Caco-2 (cell line): ENCODE data around the gene NPAS2. TPM values are rescaled to one million over a fixed set of nuclear protein-coding genes. Genes with fewer than 3 reads are reported as not detected.

Source experiments
- BruUV-seq: library from RNA; stranded (reverse); fragments of 400-500 nt; replicated peaks from 2 replicates; lab custom pipeline; 2021; lab: Mats Ljungman, UMichigan
- CTCF ChIA-PET: fragments of 300-600 bp; sonication (Branson Sonifier 250); formaldehyde crosslinking; loops from one replicate; lab custom pipeline; 2022; ENCODE audit warnings: antibody characterized with exemption; lab: Charles Lee
- POLR2A ChIA-PET: fragments of 300-600 bp; sonication (Branson Sonifier 250); formaldehyde crosslinking; loops from one replicate; lab custom pipeline; 2022; ENCODE audit warnings: antibody characterized with exemption; lab: Charles Lee
- DNase-seq, 2 experiments: peaks; one replicate each; pipeline versions ENCODE4 v3.0.0 to v3.0.0-alpha.2; 2020 to 2022
- H3K27me3 ChIP-seq: replicated peaks from 2 replicates; pipeline ENCODE4 v1.6.0; 2011; ENCODE audit warnings: low read length; ENCODE audit not compliant: control insufficient read depth, insufficient read depth
- H3K36me3 ChIP-seq: 2 replicates; pipeline ENCODE4 v1.5.1; 2011; ENCODE audit warnings: low read length; ENCODE audit not compliant: control insufficient read depth, insufficient read depth
- H3K4me1 ChIP-seq: fragments of 250-450 bp; sonication (Bioruptor Pico); 2 replicates; pipeline ENCODE4 v1.5.1; 2020; ENCODE audit warnings: mild to moderate bottlenecking
- H3K4me3 ChIP-seq: 2 replicates; pipeline ENCODE4 v1.5.1; 2011; ENCODE audit warnings: low read depth, mild to moderate bottlenecking, control low read depth, low read length
- H3K9me3 ChIP-seq: fragments of 250-450 bp; sonication (Bioruptor Pico); 2 replicates; pipeline ENCODE4 v1.5.1; 2020; ENCODE audit warnings: mild to moderate bottlenecking, moderate library complexity
- H3K27ac Mint-ChIP-seq: one replicate; pipeline ENCODE4 v1.8.0; 2022; ENCODE audit warnings: mixed read lengths; ENCODE audit not compliant: unreplicated experiment
- H3K27me3 Mint-ChIP-seq: one replicate; pipeline ENCODE4 v1.8.0; 2022; ENCODE audit warnings: mixed read lengths; ENCODE audit not compliant: insufficient read depth, unreplicated experiment
- H3K36me3 Mint-ChIP-seq: one replicate; pipeline ENCODE4 v1.8.0; 2022; ENCODE audit warnings: mild to moderate bottlenecking, mixed read lengths; ENCODE audit not compliant: insufficient read depth, unreplicated experiment
- H3K4me1 Mint-ChIP-seq: one replicate; pipeline ENCODE4 v1.8.0; 2022; ENCODE audit warnings: low read depth, mixed read lengths; ENCODE audit not compliant: unreplicated experiment
- H3K4me3 Mint-ChIP-seq: one replicate; pipeline ENCODE4 v1.8.0; 2022; ENCODE audit warnings: mild to moderate bottlenecking, moderate library complexity, mixed read lengths; ENCODE audit not compliant: unreplicated experiment
- H3K9me3 Mint-ChIP-seq: one replicate; pipeline ENCODE4 v1.8.0; 2022; ENCODE audit warnings: mixed read lengths; ENCODE audit not compliant: unreplicated experiment
- intact Hi-C: fragments of 100-400 bp; cut with micrococcal nuclease; formaldehyde crosslinking; loops from one replicate; pipeline ENCODE4 v1.10.0; 2022; ENCODE audit not compliant: unreplicated experiment
- total RNA-seq: library from RNA; stranded (reverse); gene quantifications from 2 replicates; pipeline ENCODE4 v1.2.3, GENCODE V29; 2022
- TF ChIP-seq, protein P1 (sequence below), 2 experiments: fragments of 200-600 bp in 1 of 2; IDR thresholded peaks; 1 replicate in 1 of 2; 2 replicates in 1 of 2; pipeline versions ENCODE4 v1.5.1 to v1.8.0; 2011 to 2022; ENCODE audit warnings: antibody characterized with exemption in 1 of 2, control low read depth in 1 of 2, inconsistent platforms in 1 of 2, low read depth in 1 of 2, low read length in 1 of 2, mild to moderate bottlenecking in 1 of 2, moderate library complexity in 1 of 2; ENCODE audit not compliant: insufficient read depth in 1 of 2, severe bottlenecking in 1 of 2, unreplicated experiment in 1 of 2

The NPAS2 gene
- total RNA-seq, 1 experiment from 2014 or later, result 2.8 TPM

GRCh38 chr2:100796499-100797100 lies 23.3 kb upstream of the NPAS2 start:
- Mint-ChIP-seq H3K4me3 (no peak overlapping the region), H3K27me3 (peaks cover 4% of the 10 kb centered on the region), H3K9me3 (no peaks in the 10 kb centered on the region), H3K27ac (no peak overlapping the region), H3K36me3 (peaks cover 11% of the 10 kb centered on the region), H3K4me1 (no peaks in the 10 kb centered on the region)
- no peaks in the 10 kb centered on the region for H3K9me3 ChIP-seq
- H3K27me3 ChIP-seq, result no peaks in the 10 kb centered on the region
- H3K4me1 ChIP-seq, result no peaks in the 10 kb centered on the region
- CTCF ChIA-PET, result no interaction called here
- H3K36me3 ChIP-seq, result no peaks in the 10 kb centered on the region
- no TSS peak for BruUV-seq
- no peak for DNase-seq
- intact Hi-C loops, result no loop called here
- POLR2A ChIA-PET, result no interaction called here
- TF ChIP-seq, protein P1, sequence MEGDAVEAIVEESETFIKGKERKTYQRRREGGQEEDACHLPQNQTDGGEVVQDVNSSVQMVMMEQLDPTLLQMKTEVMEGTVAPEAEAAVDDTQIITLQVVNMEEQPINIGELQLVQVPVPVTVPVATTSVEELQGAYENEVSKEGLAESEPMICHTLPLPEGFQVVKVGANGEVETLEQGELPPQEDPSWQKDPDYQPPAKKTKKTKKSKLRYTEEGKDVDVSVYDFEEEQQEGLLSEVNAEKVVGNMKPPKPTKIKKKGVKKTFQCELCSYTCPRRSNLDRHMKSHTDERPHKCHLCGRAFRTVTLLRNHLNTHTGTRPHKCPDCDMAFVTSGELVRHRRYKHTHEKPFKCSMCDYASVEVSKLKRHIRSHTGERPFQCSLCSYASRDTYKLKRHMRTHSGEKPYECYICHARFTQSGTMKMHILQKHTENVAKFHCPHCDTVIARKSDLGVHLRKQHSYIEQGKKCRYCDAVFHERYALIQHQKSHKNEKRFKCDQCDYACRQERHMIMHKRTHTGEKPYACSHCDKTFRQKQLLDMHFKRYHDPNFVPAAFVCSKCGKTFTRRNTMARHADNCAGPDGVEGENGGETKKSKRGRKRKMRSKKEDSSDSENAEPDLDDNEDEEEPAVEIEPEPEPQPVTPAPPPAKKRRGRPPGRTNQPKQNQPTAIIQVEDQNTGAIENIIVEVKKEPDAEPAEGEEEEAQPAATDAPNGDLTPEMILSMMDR (IDR thresholded peaks at IDR 0.05; ENCODE audit: insufficient read depth in 1 of 2, low read depth in 1 of 2, low read length in 1 of 2, severe bottlenecking in 1 of 2, unreplicated experiment in 1 of 2), result no peak
- no peak overlapping the region for H3K4me3 ChIP-seq

GRCh38 chr2:100799686-100800085 lies 20.3 kb upstream of the NPAS2 start:
- intact Hi-C loops, result no loop called here
- H3K27me3 Mint-ChIP-seq, result peaks cover 7% of the 10 kb centered on the region
- no peaks in the 10 kb centered on the region for H3K4me1 Mint-ChIP-seq
- H3K4me3 ChIP-seq, result no peak overlapping the region
- ChIA-PET POLR2A (no interaction called here), CTCF (no interaction called here)
- H3K4me1 ChIP-seq, result no peaks in the 10 kb centered on the region
- H3K36me3 ChIP-seq, result no peaks in the 10 kb centered on the region
- no peak overlapping the region for H3K27ac Mint-ChIP-seq
- no peaks in the 10 kb centered on the region for H3K9me3 ChIP-seq
- BruUV-seq, result no TSS peak
- H3K9me3 Mint-ChIP-seq, result no peaks in the 10 kb centered on the region
- no peak for DNase-seq
- H3K36me3 Mint-ChIP-seq, result peaks cover 6% of the 10 kb centered on the region
- TF ChIP-seq, protein P1 (IDR thresholded peaks at IDR 0.05; ENCODE audit: insufficient read depth in 1 of 2, low read depth in 1 of 2, low read length in 1 of 2, severe bottlenecking in 1 of 2, unreplicated experiment in 1 of 2), result no peak
- 0 out of 2 replicates have a peak, but pooled peaks cover 2% of the 10 kb centered on the region for H3K27me3 ChIP-seq
- H3K4me3 Mint-ChIP-seq, result no peak overlapping the region

GRCh38 chr2:100800915-100801314 lies 19.0 kb upstream of the NPAS2 start:
- intact Hi-C loops, result no loop called here
- ChIA-PET POLR2A (no interaction called here), CTCF (no interaction called here)
- Histone ChIP-seq H3K36me3 (no peaks in the 10 kb centered on the region), H3K9me3 (no peaks in the 10 kb centered on the region), H3K4me1 (no peaks in the 10 kb centered on the region), H3K4me3 (no peak overlapping the region), H3K27me3 (0 out of 2 replicates have a peak, but pooled peaks cover 2% of the 10 kb centered on the region)
- Mint-ChIP-seq H3K4me1 (no peaks in the 10 kb centered on the region), H3K27me3 (peaks cover 11% of the 10 kb centered on the region), H3K27ac (no peak overlapping the region), H3K4me3 (no peak overlapping the region), H3K9me3 (no peaks in the 10 kb centered on the region), H3K36me3 (peaks cover 6% of the 10 kb centered on the region)
- TF ChIP-seq, protein P1 (IDR thresholded peaks at IDR 0.05; ENCODE audit: insufficient read depth in 1 of 2, low read depth in 1 of 2, low read length in 1 of 2, severe bottlenecking in 1 of 2, unreplicated experiment in 1 of 2), result no peak
- no TSS peak for BruUV-seq
- DNase-seq, result no peak
